Upper lobe of left lung (tissue), 4 donors: ENCODE measurements around the gene ACAP3.

Experiments
- EP300 ChIP-seq, 4 donors: sonication (generic); formaldehyde crosslinking; IDR thresholded peaks; one replicate each; pipeline ENCODE4 v1.5.1; 2017; ENCODE audit warnings: antibody characterized with exemption in 4 of 4, control low read depth in 2 of 4
- POLR2A ChIP-seq, 4 donors: fragments of 450-650 bp; IDR thresholded peaks; one replicate each; pipeline ENCODE4 v1.5.1; 2016 to 2017; ENCODE audit warnings: antibody characterized with exemption in 4 of 4, mild to moderate bottlenecking in 2 of 4
- POLR2AphosphoS5 ChIP-seq, 2 donors: sonication (generic); formaldehyde crosslinking; IDR thresholded peaks; one replicate each; pipeline ENCODE4 v1.5.1; 2017; ENCODE audit warnings: antibody characterized with exemption in 2 of 2
- TF ChIP-seq, protein P1 (sequence below), 6 experiments: fragments of 450-650 bp in 4 of 6; fragments of 200-600 bp in 2 of 6; sonication (generic) in 2 of 6; IDR thresholded peaks; one replicate each; pipeline ENCODE4 v1.5.1; 2016 to 2019; ENCODE audit warnings: antibody characterized with exemption in 6 of 6

- TF ChIP-seq POLR2A (IDR thresholded peaks at IDR 0.05) (no peak), POLR2AphosphoS5 (IDR thresholded peaks at IDR 0.05) (no peak), EP300 (IDR thresholded peaks at IDR 0.05) (no peak)
- TF ChIP-seq, protein P1, sequence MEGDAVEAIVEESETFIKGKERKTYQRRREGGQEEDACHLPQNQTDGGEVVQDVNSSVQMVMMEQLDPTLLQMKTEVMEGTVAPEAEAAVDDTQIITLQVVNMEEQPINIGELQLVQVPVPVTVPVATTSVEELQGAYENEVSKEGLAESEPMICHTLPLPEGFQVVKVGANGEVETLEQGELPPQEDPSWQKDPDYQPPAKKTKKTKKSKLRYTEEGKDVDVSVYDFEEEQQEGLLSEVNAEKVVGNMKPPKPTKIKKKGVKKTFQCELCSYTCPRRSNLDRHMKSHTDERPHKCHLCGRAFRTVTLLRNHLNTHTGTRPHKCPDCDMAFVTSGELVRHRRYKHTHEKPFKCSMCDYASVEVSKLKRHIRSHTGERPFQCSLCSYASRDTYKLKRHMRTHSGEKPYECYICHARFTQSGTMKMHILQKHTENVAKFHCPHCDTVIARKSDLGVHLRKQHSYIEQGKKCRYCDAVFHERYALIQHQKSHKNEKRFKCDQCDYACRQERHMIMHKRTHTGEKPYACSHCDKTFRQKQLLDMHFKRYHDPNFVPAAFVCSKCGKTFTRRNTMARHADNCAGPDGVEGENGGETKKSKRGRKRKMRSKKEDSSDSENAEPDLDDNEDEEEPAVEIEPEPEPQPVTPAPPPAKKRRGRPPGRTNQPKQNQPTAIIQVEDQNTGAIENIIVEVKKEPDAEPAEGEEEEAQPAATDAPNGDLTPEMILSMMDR (IDR thresholded peaks at IDR 0.05) = no peak
Measured at GRCh38 chr1:1298861-1299685, 8.7 kb downstream of the ACAP3 start.
